Stimulated activated CD4-positive, alpha-beta T cell treated with anti-CD3 and anti-CD28 coated beads, Interleukin-12 subunit alpha, Interleukin-12 subunit beta, amount 100 ng/mL, for 4 hours (primary cell): ENCODE results near the gene FBXL17.

Experiments
- DNase-seq: peaks from one replicate; pipeline ENCODE4 v3.0.0-alpha.2; 2020

FBXL17 gene

DNA sequence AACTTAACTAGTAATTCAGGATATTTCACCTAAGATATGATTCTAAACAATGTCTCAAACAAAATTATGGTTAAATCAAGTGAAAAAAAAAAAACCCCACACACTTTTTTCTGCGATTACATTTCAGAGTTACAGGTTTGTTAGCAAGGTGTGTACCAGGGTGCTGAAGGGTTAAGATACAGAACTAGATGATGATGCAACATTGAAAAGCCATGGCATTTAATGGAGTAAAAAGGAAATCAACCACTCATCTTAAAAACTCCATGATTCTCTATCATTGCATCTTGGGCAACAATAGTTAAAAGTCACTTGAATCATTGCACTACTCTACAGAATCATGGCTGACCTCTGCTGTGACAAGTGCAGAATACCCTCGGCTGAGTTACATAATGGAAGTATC is 440.9 kb downstream of the FBXL17 start:
- no peak for DNase-seq

DNA sequence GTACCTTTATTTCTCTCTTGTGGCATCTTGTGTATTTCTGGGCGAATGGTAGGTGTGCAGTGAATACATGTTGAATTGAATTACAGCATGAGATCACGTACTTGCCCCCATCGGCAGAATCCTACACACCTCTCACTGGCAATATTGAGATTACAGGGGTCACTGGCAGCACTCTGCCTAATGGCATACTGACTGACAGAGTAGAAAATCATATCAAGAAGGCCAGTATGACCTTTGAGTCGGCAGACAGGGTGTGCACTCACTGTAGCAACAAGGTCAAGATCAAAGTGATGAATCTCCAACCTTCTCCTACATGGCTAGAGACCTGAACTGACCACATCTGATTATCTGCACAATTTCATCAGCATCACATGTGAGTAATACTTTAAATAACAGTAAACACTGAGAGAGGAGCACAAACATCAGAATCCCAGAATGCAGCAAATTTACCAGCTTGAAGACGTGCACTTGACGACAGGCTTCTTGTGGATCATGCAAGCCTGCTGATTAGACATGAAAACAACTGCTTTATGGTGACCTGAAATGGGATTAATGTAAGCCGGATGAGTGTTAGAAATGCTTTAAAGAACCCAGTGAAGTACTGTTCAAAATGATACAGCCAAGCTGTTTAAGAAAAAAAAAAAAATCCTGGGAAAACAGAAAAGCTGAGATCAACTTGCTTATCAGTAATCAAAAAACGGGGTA is 444.1 kb downstream of the FBXL17 start:
- DNase-seq: no peak

GRCh38 chr5:107937204-107937603 is 444.7 kb downstream of the FBXL17 start:
- no peak for DNase-seq

DNA sequence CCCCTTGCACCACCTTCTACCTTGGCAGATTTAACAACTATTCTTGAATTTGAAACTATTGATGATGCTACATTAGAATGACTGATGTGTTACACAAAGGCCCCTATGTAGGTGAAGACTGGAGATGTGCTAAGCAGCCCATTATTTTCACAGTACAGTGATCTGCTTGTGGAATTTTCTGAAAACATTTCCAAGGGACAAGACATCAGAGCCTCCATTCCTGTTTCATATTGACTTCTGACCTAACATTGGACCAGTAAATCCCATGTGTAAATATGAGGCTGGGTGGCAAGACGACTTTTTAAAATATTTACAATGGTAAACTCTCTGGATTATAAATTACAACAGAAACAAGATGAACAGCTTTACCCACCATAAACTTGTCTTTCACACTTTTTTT is 445.4 kb downstream of the FBXL17 start:
- no peak for DNase-seq

GRCh38 chr5:107935645-107936044 is 446.3 kb downstream of the FBXL17 start:
- no peak for DNase-seq

DNA sequence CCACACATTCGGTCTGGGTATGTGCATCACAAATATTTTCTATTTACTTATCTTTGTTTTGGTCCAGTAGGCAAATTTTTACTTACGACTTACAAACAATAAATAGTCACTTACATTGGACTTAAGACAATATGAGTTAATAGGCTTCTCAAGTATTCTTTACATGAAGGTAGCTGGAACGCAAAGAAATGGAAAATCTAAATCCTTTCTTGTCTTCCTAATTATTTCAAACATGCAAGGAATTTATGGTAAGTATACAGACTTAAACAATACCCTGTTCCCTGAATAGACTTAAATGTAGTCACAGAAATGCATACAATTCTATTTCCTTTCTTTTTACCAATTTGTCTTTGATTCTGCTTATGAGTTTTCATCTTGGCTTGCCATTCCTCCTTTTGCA is 448.6 kb downstream of the FBXL17 start:
- DNase-seq: no peak

DNA sequence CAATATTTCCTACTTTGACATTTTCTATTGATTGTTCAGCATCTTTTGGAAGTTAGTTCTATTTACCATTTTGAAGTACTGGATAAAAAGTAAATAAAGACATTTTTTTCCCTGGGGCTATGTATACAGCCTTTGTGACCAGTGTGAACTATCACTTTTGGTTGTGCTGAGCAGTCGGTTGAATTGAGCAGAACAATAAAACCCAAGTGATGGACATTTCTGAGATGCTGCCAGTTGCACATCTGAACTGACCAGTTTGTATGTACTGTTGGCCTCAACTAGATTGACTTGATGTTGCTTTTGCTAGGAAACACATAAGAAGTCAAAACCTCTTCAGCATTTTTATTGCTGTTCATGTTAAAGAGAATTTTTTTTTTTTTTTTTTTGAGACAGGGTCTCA is 451.0 kb downstream of the FBXL17 start:
- DNase-seq: no peak

GRCh38 chr5:107930092-107930491 is 451.8 kb downstream of the FBXL17 start:
- DNase-seq: no peak

- DNase-seq: no peak
These were observed 452.8 kb downstream of the FBXL17 start for GRCh38 chr5:107929080-107929479.

GRCh38 chr5:107926121-107926520 is 455.8 kb downstream of the FBXL17 start:
- DNase-seq: no peak

GRCh38 chr5:107925200-107925599 is 456.7 kb downstream of the FBXL17 start:
- no peak for DNase-seq

- DNase-seq: no peak
These were observed 461.9 kb downstream of the FBXL17 start for GRCh38 chr5:107919969-107920368.

DNA sequence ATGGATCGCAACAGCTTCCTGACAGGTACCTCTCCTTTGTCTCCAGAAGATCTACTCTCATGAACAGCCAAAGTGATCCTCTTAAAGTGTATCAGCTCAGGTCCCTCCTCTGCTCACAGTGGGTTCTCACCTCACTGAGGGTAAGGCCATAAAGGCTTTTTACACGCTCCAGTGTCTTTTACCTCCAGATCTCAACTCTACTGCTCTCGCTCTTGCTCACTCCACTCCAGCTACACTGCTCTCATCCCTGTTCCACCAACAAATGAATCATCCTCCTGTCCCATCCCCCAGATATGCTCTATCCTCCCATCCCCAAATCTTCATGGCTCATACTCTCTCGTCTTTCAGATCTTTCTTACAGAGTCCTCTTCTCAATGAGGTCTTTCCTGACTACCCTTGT is 462.5 kb downstream of the FBXL17 start:
- DNase-seq: no peak

GRCh38 chr5:107917983-107918382 is 463.9 kb downstream of the FBXL17 start:
- no peak for DNase-seq

- no peak for DNase-seq
These were observed 464.9 kb downstream of the FBXL17 start for GRCh38 chr5:107916731-107917725.

DNA sequence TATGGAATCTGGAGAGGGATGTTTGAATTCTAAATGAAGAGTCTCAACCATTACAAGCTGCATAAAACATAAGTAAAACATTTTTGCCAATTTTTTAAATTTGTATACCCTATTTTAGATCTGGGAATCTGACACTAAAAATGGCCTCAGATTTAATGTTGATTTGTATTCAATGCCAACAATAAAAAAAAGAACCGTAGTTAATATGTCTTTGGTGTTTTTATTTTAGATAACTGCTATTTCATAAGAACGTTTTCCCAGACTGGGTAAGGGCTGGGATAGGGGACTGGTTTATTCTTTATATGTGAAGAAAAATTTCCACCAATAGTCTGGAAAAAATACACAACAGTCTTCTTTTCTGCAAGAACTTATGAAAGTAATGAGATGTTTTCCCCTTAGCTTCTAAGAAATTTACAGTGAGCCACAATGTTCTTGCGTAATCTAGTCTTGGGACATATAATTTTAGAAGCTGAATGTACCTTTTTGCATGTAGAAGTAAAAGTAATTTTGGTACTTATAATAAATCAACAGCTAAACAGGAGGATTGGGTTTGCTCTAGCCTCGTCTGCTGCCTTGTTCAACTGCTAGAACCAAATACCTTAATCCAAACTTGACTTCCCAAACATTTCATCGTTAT is 466.6 kb downstream of the FBXL17 start:
- DNase-seq: no peak

- no peak for DNase-seq
These were observed 468.4 kb downstream of the FBXL17 start for GRCh38 chr5:107913494-107913893.

GRCh38 chr5:107900721-107901120 is 481.2 kb downstream of the FBXL17 start:
- DNase-seq: no peak

DNA sequence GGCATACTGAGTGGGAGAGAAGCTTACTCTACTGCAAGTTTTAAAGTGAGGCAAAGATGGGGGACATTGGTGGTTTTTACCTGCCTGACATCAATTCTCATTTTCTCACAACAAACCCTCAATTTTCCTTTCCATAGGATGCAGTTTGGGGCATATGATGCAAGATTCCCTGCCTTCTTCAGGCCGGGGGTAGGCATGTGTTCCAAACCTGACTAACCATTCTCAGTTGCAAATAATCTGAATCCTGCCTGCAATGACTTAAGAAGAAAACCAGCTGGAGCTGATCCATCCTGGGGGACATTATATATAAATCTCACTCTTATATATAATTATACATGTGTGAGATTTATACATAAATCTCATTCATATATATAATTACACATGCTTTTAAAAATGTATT is 487.5 kb downstream of the FBXL17 start:
- no peak for DNase-seq

- no peak for DNase-seq
These were observed 488.3 kb downstream of the FBXL17 start for GRCh38 chr5:107893642-107894041.

DNA sequence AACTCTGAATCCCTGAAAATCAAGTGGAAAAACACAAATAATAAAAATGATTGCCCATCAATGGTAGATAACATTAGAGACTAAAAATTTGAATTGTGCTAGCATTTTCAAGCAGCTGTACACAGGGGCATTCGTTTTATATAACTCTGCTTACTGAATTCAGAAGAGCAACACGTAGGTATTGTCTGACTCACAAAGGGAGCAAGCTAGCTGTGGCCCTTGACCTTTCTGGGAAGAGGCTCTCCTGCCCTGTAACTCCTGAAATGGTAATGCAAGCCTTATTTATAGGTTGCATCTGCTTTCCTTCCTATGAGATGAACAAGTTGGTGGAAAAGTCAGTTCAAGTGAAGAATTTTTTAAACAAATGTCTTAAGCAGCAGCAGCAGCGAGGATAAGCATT is 492.5 kb downstream of the FBXL17 start:
- no peak for DNase-seq

DNA sequence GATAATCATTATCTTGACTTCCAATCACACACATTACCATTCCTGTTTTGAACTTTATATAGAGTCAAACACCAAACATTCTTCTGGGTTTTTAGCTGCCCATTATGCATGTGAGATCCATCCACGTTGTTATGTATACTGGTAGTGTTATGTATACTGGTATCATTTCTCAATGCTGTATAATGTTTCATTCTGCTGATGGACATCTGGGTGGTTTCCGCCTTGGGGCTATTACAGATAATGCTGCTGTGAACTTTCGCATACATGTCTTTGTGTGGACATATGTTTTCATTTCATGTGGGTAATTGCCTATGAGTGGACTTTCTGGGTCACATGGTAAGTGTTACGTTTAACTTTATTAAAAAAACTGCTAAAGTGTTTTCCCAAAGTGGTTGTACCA is 493.4 kb downstream of the FBXL17 start:
- no peak for DNase-seq

DNA sequence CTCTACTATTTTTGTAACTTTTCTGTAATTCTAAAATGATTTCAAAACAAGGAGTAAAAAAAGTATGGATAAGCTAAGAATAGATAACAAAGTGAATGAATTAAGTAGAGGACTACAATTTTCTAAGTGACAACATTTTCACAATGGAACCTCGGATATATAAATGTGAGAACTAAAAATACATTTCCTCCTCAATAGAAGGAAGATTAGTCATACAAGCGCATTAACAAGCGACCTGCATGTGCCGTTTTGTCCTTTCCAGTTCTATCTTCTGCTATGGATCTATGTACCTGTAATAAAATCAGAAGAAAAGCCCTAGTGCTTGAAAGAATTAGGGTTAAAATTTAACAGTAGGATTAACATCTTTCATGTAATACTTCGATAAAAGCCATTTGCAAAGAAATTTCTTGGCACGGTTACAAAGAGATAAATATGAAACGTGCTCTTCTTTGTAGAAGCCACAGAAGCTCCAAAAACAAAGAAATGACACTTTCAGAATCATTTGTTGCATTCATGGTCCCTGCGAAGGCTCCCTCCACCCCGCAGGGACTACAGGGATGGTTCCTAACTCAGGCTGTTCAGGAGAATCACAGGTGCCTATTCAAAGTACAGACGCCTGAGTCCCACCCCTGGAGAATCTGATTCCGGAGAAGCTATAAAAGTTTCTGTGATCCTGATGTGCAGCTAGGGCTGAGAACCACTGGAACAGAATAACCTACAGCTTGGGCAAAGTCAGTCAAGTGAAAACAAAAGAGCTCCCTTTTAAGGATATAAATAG is 494.5 kb downstream of the FBXL17 start:
- DNase-seq: no peak
